HepG2 (cell line): ENCODE measurements around the gene ZNF563. TPM values are rescaled to one million over a fixed set of nuclear protein-coding genes. Genes with fewer than 3 reads are reported as not detected.

ENCODE experiments used
- ASH2L ChIP-seq: fragments of 300-600, 200-600 bp; sonication (generic); IDR thresholded peaks from 2 replicates; pipeline ENCODE4 v1.7.0; 2017; ENCODE audit warnings: low read depth, mild to moderate bottlenecking, moderate library complexity, mixed read lengths, low read length; ENCODE audit not compliant: insufficient read length
- ATF7-NPFF ChIP-seq: sonication (generic); formaldehyde crosslinking; IDR thresholded peaks from 2 replicates; pipeline ENCODE4 v1.8.1; 2023; ENCODE audit warnings: mild to moderate bottlenecking, low read depth, missing genetic modification reagents, moderate library complexity
- CEBPB ChIP-seq: IDR thresholded peaks from 2 replicates; pipeline ENCODE4 v1.6.1; 2011; ENCODE audit warnings: low read depth, low read length, improper control_type of control experiment, borderline replicate concordance
- DMAP1 ChIP-seq: IDR thresholded peaks from 2 replicates; pipeline ENCODE4 v1.6.1; 2016
- FOXA1 ChIP-seq, 2 experiments: fragments of 450-650 bp in 1 of 2; sonication (generic) in 1 of 2; formaldehyde crosslinking in 1 of 2; IDR thresholded peaks; 2 replicates each; pipeline versions ENCODE4 v1.4.0 to v1.6.1; 2016 to 2020; ENCODE audit warnings: missing genetic modification reagents in 1 of 2
- HNF4A ChIP-seq: sonication (generic); formaldehyde crosslinking; IDR thresholded peaks from 2 replicates; pipeline ENCODE4 v1.4.0; 2020; ENCODE audit warnings: missing genetic modification reagents
- HOXA3 ChIP-seq: sonication (generic); formaldehyde crosslinking; IDR thresholded peaks from 2 replicates; pipeline ENCODE4 v1.5.0; 2020; ENCODE audit warnings: missing genetic modification reagents
- JUNB ChIP-seq: sonication (generic); formaldehyde crosslinking; IDR thresholded peaks from 2 replicates; pipeline ENCODE4 v1.8.0; 2022; ENCODE audit warnings: missing genetic modification reagents, mild to moderate bottlenecking, borderline replicate concordance
- NR2F2 ChIP-seq: IDR thresholded peaks from 2 replicates; pipeline ENCODE4 v1.6.1; 2012; ENCODE audit warnings: low read depth, inconsistent platforms, borderline replicate concordance
- PHF20 ChIP-seq: sonication (generic); formaldehyde crosslinking; IDR thresholded peaks from 2 replicates; pipeline ENCODE4 v1.5.0; 2020; ENCODE audit warnings: mild to moderate bottlenecking, missing genetic modification reagents
- RARA ChIP-seq: IDR thresholded peaks from 2 replicates; pipeline ENCODE4 v1.6.1; 2016; ENCODE audit warnings: missing genetic modification reagents, missing compliant biosample characterization
- RBFOX2 ChIP-seq: fragments of 200-400 bp; formaldehyde crosslinking; IDR thresholded peaks from 2 replicates; pipeline ENCODE4 v1.6.1; 2017; ENCODE audit warnings: low read depth, mild to moderate bottlenecking, low read length
- SOX13 ChIP-seq, 3 experiments: fragments of 450-650 bp in 1 of 3; sonication (generic) in 1 of 3; formaldehyde crosslinking in 1 of 3; IDR thresholded peaks in 2 of 3; conservative IDR thresholded peaks in 1 of 3; 2 replicates each; pipeline versions ENCODE4 v1.5.0 to v1.6.1; 2016 to 2020; ENCODE audit warnings: antibody characterized with exemption in 1 of 3, mild to moderate bottlenecking in 1 of 3, missing compliant biosample characterization in 1 of 3, missing genetic modification reagents in 1 of 3, moderate library complexity in 1 of 3
- THAP11 ChIP-seq: IDR thresholded peaks from 2 replicates; pipeline ENCODE4 v1.6.1; 2016; ENCODE audit warnings: missing biosample characterization, missing genetic modification reagents
- ZNF484 ChIP-seq: sonication (generic); formaldehyde crosslinking; IDR thresholded peaks from 2 replicates; pipeline ENCODE4 v1.5.1; 2020; ENCODE audit warnings: mild to moderate bottlenecking, low read depth, missing genetic modification reagents, borderline replicate concordance
- ZNF839 ChIP-seq: sonication (generic); formaldehyde crosslinking; IDR thresholded peaks from 2 replicates; pipeline ENCODE4 v1.4.0; 2020; ENCODE audit warnings: missing genetic modification reagents, mild to moderate bottlenecking, borderline replicate concordance
- polyA plus RNA-seq, 8 experiments: library from polyadenylated mRNA; depleted of rRNA in 3 of 8; stranded (reverse) in 7 of 8; unstranded in 1 of 8; fragments of >200 nt; fragmentation: Illumina TruSeq in 4 of 8; extraction: Trizol in 4 of 8; gene quantifications; 2 replicates each; pipeline versions ENCODE4 v1.2.1 to v1.2.3, GENCODE V29; 2011 to 2016; ENCODE audit warnings: low read depth in 4 of 8, missing spikeins in 1 of 8, mixed read lengths in 1 of 8; ENCODE audit not compliant: insufficient read depth in 1 of 8
- total RNA-seq, 5 experiments: library from RNA; depleted of rRNA; stranded (reverse); fragments of >200 nt; fragmentation: Illumina TruSeq; extraction: Trizol; gene quantifications; 2 replicates each; pipeline ENCODE4 v1.2.3, GENCODE V29; 2016; ENCODE audit warnings: low read depth in 1 of 5
- TF ChIP-seq, protein P1 (sequence below): sonication (generic); formaldehyde crosslinking; IDR thresholded peaks from 2 replicates; pipeline ENCODE4 v1.5.0; 2020; ENCODE audit warnings: mild to moderate bottlenecking, missing genetic modification reagents, borderline replicate concordance
- TF ChIP-seq, protein P2 (sequence below): IDR thresholded peaks from 2 replicates; pipeline ENCODE4 v1.6.1; 2012; ENCODE audit warnings: low read depth, low read length, improper control_type of control experiment
- TF ChIP-seq, protein P3 (sequence below): sonication (generic); formaldehyde crosslinking; IDR thresholded peaks from 2 replicates; pipeline ENCODE4 v1.4.0; 2020; ENCODE audit warnings: missing genetic modification reagents
- TF ChIP-seq, protein P4 (sequence below): IDR thresholded peaks from 2 replicates; pipeline ENCODE4 v1.6.1; 2016; ENCODE audit warnings: low read depth

The ZNF563 gene
- total and polyA plus RNA-seq, 2 of the 13 experiments (the other 11 are each of a cell fraction or from before 2014, with no cell fraction given) = 7.5 to 19.5 TPM

DNA sequence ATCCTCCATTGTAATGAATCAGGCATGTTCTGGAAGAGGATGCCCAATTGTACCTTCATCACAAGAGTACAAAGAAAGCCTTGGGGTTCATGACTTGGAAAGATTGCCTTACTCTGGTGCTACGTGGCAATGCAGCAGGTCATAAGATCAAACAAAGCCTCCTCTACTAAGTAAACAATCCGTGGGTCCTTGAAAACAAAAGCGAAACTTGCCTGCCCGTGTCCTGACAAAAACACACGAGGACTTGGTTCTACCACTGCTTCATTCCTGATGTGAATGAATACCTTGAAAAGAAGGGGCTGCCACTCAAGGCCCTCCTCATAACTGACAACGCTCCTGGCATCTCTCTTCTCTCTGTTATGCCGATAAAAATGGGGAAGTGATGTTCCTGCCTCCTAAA, 18.9 kb downstream of the ZNF563 start (continued):
- TF ChIP-seq FOXA1 (IDR thresholded peaks at IDR 0.05) (no peak), FOXA1 (CRISPR knock-in tag; IDR thresholded peaks at IDR 0.05) (peak; percentile 70), JUNB (CRISPR knock-in tag) (no peak), NR2F2 (0 out of 2 replicates have a peak, but pooled peaks have one; percentile 49), RARA (CRISPR knock-in tag) (0 out of 2 replicates have a peak, but pooled peaks have one; percentile 27), ZNF839 (no peak), DMAP1 (peak; percentile 25; the same call in 1 of the 2 replicates), SOX13 (IDR thresholded peaks at IDR 0.05) (no peak), SOX13 (CRISPR knock-in tag; conservative IDR thresholded peaks at IDR 0.05 in 1 of 2, IDR thresholded peaks at IDR 0.05 in 1 of 2) (peak in 1 of 2 experiments; percentile 70; a peak in 2 of 4 replicates), ZNF484 (CRISPR knock-in tag) (no peak), CEBPB (peak; percentile 4; the same call in 1 of the 2 replicates), RBFOX2 (no peak), THAP11 (CRISPR knock-in tag) (peak; percentile 13; the same call in 1 of the 2 replicates), PHF20 (CRISPR knock-in tag) (0 out of 2 replicates have a peak, but pooled peaks have one; percentile 38), HNF4A (CRISPR knock-in tag) (0 out of 2 replicates have a peak, but pooled peaks have one; percentile 7), HOXA3 (peak; percentile 6; the same call in 1 of the 2 replicates), ATF7-NPFF (CRISPR knock-in tag) (no peak), ASH2L (peak; percentile 49)
- TF ChIP-seq, protein P1, sequence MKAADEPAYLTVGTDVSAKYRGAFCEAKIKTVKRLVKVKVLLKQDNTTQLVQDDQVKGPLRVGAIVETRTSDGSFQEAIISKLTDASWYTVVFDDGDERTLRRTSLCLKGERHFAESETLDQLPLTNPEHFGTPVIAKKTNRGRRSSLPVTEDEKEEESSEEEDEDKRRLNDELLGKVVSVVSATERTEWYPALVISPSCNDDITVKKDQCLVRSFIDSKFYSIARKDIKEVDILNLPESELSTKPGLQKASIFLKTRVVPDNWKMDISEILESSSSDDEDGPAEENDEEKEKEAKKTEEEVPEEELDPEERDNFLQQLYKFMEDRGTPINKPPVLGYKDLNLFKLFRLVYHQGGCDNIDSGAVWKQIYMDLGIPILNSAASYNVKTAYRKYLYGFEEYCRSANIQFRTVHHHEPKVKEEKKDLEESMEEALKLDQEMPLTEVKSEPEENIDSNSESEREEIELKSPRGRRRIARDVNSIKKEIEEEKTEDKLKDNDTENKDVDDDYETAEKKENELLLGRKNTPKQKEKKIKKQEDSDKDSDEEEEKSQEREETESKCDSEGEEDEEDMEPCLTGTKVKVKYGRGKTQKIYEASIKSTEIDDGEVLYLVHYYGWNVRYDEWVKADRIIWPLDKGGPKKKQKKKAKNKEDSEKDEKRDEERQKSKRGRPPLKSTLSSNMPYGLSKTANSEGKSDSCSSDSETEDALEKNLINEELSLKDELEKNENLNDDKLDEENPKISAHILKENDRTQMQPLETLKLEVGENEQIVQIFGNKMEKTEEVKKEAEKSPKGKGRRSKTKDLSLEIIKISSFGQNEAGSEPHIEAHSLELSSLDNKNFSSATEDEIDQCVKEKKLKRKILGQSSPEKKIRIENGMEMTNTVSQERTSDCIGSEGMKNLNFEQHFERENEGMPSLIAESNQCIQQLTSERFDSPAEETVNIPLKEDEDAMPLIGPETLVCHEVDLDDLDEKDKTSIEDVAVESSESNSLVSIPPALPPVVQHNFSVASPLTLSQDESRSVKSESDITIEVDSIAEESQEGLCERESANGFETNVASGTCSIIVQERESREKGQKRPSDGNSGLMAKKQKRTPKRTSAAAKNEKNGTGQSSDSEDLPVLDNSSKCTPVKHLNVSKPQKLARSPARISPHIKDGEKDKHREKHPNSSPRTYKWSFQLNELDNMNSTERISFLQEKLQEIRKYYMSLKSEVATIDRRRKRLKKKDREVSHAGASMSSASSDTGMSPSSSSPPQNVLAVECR (CRISPR knock-in tag) = peak; percentile 44; the same call in 1 of the 2 replicates
- TF ChIP-seq, protein P2, sequence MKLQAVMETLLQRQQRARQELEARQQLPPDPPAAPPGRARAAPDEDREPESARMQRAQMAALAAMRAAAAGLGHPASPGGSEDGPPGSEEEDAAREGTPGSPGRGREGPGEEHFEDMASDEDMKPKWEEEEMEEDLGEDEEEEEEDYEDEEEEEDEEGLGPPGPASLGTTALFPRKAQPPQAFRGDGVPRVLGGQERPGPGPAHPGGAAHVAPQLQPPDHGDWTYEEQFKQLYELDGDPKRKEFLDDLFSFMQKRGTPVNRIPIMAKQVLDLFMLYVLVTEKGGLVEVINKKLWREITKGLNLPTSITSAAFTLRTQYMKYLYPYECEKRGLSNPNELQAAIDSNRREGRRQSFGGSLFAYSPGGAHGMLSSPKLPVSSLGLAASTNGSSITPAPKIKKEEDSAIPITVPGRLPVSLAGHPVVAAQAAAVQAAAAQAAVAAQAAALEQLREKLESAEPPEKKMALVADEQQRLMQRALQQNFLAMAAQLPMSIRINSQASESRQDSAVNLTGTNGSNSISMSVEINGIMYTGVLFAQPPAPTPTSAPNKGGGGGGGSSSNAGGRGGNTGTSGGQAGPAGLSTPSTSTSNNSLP = 0 out of 2 replicates have a peak, but pooled peaks have one; percentile 19
- TF ChIP-seq, protein P3, sequence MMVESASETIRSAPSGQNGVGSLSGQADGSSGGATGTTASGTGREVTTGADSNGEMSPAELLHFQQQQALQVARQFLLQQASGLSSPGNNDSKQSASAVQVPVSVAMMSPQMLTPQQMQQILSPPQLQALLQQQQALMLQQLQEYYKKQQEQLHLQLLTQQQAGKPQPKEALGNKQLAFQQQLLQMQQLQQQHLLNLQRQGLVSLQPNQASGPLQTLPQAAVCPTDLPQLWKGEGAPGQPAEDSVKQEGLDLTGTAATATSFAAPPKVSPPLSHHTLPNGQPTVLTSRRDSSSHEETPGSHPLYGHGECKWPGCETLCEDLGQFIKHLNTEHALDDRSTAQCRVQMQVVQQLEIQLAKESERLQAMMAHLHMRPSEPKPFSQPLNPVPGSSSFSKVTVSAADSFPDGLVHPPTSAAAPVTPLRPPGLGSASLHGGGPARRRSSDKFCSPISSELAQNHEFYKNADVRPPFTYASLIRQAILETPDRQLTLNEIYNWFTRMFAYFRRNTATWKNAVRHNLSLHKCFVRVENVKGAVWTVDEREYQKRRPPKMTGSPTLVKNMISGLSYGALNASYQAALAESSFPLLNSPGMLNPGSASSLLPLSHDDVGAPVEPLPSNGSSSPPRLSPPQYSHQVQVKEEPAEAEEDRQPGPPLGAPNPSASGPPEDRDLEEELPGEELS (CRISPR knock-in tag) = peak; percentile 59; the same call in 1 of the 2 replicates
- TF ChIP-seq, protein P4, sequence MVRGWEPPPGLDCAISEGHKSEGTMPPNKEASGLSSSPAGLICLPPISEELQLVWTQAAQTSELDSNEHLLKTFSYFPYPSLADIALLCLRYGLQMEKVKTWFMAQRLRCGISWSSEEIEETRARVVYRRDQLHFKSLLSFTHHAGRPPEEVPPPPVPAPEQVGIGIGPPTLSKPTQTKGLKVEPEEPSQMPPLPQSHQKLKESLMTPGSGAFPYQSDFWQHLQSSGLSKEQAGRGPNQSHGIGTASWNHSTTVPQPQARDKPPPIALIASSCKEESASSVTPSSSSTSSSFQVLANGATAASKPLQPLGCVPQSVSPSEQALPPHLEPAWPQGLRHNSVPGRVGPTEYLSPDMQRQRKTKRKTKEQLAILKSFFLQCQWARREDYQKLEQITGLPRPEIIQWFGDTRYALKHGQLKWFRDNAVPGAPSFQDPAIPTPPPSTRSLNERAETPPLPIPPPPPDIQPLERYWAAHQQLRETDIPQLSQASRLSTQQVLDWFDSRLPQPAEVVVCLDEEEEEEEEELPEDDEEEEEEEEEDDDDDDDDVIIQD = peak; percentile 15; the same call in 1 of the 2 replicates
